Smooth muscle cell (in vitro differentiated cells): Measurements from ENCODE around the gene STOX2. TPM values are rescaled to one million over a fixed set of nuclear protein-coding genes. Genes with fewer than 3 reads are reported as not detected.

Experiments used
- DNase-seq: peaks from one replicate; lab custom pipeline; 2025; ENCODE audit not compliant: unreplicated experiment; lab: John Stamatoyannopoulos, UW
- H2AFZ ChIP-seq: fragments of 200-600 bp; sonication (generic); 2 replicates; pipeline ENCODE4 v1.6.0; 2016; ENCODE audit warnings: antibody characterized with exemption, low read depth, mild to moderate bottlenecking
- H3F3A ChIP-seq: fragments of 200-600 bp; sonication (generic); 2 replicates; pipeline ENCODE4 v1.6.0; 2017; ENCODE audit warnings: antibody characterized with exemption, low read depth
- H3K27ac ChIP-seq: fragments of 200-600 bp; sonication (generic); 2 replicates; pipeline ENCODE4 v1.5.1; 2016; ENCODE audit warnings: low read depth, mild to moderate bottlenecking
- H3K27me3 ChIP-seq: fragments of 200-600 bp; sonication (generic); 2 replicates; pipeline ENCODE4 v1.6.1; 2016; ENCODE audit warnings: low read depth, mild to moderate bottlenecking
- H3K36me3 ChIP-seq: fragments of 200-600 bp; sonication (generic); 2 replicates; pipeline ENCODE4 v1.5.1; 2016; ENCODE audit warnings: low read depth
- H3K4me1 ChIP-seq: fragments of 200-600 bp; sonication (generic); 2 replicates; pipeline ENCODE4 v1.5.1; 2016; ENCODE audit warnings: low read depth
- H3K4me2 ChIP-seq: fragments of 200-600 bp; sonication (generic); 2 replicates; pipeline ENCODE4 v1.6.0; 2016; ENCODE audit warnings: mild to moderate bottlenecking
- H3K4me3 ChIP-seq: fragments of 200-600 bp; sonication (generic); 2 replicates; pipeline ENCODE4 v1.5.1; 2016; ENCODE audit warnings: mild to moderate bottlenecking
- H3K79me2 ChIP-seq: fragments of 200-600 bp; sonication (generic); 2 replicates; pipeline ENCODE4 v1.6.0; 2016; ENCODE audit warnings: low read depth, mild to moderate bottlenecking
- H3K9ac ChIP-seq: fragments of 200-600 bp; sonication (generic); 2 replicates; pipeline ENCODE4 v1.6.0; 2016; ENCODE audit warnings: low read depth
- H3K9me3 ChIP-seq: fragments of 200-600 bp; sonication (generic); replicated peaks from 2 replicates; pipeline ENCODE4 v1.5.1; 2016; ENCODE audit warnings: low read depth
- H4K20me1 ChIP-seq: fragments of 200-600 bp; sonication (generic); 2 replicates; pipeline ENCODE4 v1.6.0; 2016; ENCODE audit warnings: low read depth
- WGBS: methylation state at CpG from one replicate; pipeline ENCODE4 v1.1.7; 2016; ENCODE audit warnings: low lambda C conversion rate; 5-methylcytosine and 5-hydroxymethylcytosine counted together
- polyA plus RNA-seq: library from polyadenylated mRNA; unstranded; fragments of >200 nt; fragmentation: Nextera tagmentation; extraction: Ambion mirVana; gene quantifications from 2 replicates; pipeline ENCODE4 v1.2.1, GENCODE V29; 2016
- total RNA-seq: library from RNA; depleted of rRNA; stranded (reverse); fragments of >200 nt; gene quantifications from 2 replicates; pipeline ENCODE4 v1.2.3, GENCODE V29; 2014
- TF ChIP-seq, protein P1 (sequence below): fragments of 200-600 bp; sonication (generic); IDR thresholded peaks from 2 replicates; pipeline ENCODE4 v1.5.1; 2017; ENCODE audit warnings: borderline replicate concordance, mild to moderate bottlenecking, antibody characterized with exemption; ENCODE audit not compliant: insufficient read depth, poor library complexity, severe bottlenecking

STOX2 gene
- total and polyA plus RNA-seq, 2 experiments from 2014 or later: 1.3 to 4.2 TPM

GRCh38 chr4:183986971-183987946, 82.2 kb downstream of the STOX2 start:
- peak overlapping the region; percentile 51 for H3K4me3 ChIP-seq
- peak overlapping the region; percentile 31 for H2AFZ ChIP-seq
- TF ChIP-seq, protein P1, sequence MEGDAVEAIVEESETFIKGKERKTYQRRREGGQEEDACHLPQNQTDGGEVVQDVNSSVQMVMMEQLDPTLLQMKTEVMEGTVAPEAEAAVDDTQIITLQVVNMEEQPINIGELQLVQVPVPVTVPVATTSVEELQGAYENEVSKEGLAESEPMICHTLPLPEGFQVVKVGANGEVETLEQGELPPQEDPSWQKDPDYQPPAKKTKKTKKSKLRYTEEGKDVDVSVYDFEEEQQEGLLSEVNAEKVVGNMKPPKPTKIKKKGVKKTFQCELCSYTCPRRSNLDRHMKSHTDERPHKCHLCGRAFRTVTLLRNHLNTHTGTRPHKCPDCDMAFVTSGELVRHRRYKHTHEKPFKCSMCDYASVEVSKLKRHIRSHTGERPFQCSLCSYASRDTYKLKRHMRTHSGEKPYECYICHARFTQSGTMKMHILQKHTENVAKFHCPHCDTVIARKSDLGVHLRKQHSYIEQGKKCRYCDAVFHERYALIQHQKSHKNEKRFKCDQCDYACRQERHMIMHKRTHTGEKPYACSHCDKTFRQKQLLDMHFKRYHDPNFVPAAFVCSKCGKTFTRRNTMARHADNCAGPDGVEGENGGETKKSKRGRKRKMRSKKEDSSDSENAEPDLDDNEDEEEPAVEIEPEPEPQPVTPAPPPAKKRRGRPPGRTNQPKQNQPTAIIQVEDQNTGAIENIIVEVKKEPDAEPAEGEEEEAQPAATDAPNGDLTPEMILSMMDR: no peak
- no peaks in the 10 kb centered on the region for H3K36me3 ChIP-seq
- H3K4me1 ChIP-seq: peaks cover 14% of the 10 kb centered on the region
- peak overlapping the region; percentile 97 for H3K27ac ChIP-seq
- H3K9me3 ChIP-seq: no peaks in the 10 kb centered on the region
- peak overlapping the region; percentile 82 for H3K4me2 ChIP-seq
- peak overlapping the region; percentile 95 for H3K9ac ChIP-seq
- H4K20me1 ChIP-seq: no peaks in the 10 kb centered on the region
- peaks cover 6% of the 10 kb centered on the region for H3F3A ChIP-seq
- no peaks in the 10 kb centered on the region for H3K27me3 ChIP-seq
- 36% methylated on average over 43 of the region's 43 CpGs for WGBS
- peak; percentile 64 for DNase-seq
- no peaks in the 10 kb centered on the region for H3K79me2 ChIP-seq

- H3K4me3 ChIP-seq: peak overlapping the region; percentile 51
- TF ChIP-seq, protein P1: no peak
Measured at GRCh38 chr4:183987987-183988392, 82.9 kb downstream of the STOX2 start.

GRCh38 chr4:183988874-183989273, 83.8 kb downstream of the STOX2 start:
- H3K27ac ChIP-seq: peak overlapping the region; percentile 97
- H3F3A ChIP-seq: peaks cover 6% of the 10 kb centered on the region
- no peaks in the 10 kb centered on the region for H3K36me3 ChIP-seq
- H3K4me3 ChIP-seq: no peak overlapping the region
- no peak overlapping the region for H2AFZ ChIP-seq
- H3K27me3 ChIP-seq: no peaks in the 10 kb centered on the region
- peak overlapping the region; percentile 95 for H3K9ac ChIP-seq
- H4K20me1 ChIP-seq: no peaks in the 10 kb centered on the region
- TF ChIP-seq, protein P1: no peak
- H3K79me2 ChIP-seq: no peaks in the 10 kb centered on the region
- WGBS: 90% methylated on average over 9 of the region's 9 CpGs
- H3K4me2 ChIP-seq: peak overlapping the region; percentile 82
- DNase-seq: no peak
- no peaks in the 10 kb centered on the region for H3K9me3 ChIP-seq
- peaks cover 14% of the 10 kb centered on the region for H3K4me1 ChIP-seq

More at GRCh38 chr4:183987987-183988392, 82.9 kb downstream of the STOX2 start:
- no peaks in the 10 kb centered on the region for H3K36me3 ChIP-seq
- H3F3A ChIP-seq: peaks cover 6% of the 10 kb centered on the region
- peak overlapping the region; percentile 82 for H3K4me2 ChIP-seq
- no peaks in the 10 kb centered on the region for H3K9me3 ChIP-seq
- peak overlapping the region; percentile 95 for H3K9ac ChIP-seq
- H2AFZ ChIP-seq: no peak overlapping the region
- H4K20me1 ChIP-seq: no peaks in the 10 kb centered on the region
- H3K27me3 ChIP-seq: no peaks in the 10 kb centered on the region
- peak overlapping the region; percentile 97 for H3K27ac ChIP-seq
- DNase-seq: peak; percentile 40
- peaks cover 14% of the 10 kb centered on the region for H3K4me1 ChIP-seq
- H3K79me2 ChIP-seq: no peaks in the 10 kb centered on the region
- 10% methylated on average over 10 of the region's 10 CpGs for WGBS
